ENCODE results near the gene KNL1. TPM values are rescaled to one million over a fixed set of nuclear protein-coding genes. Genes with fewer than 3 reads are reported as not detected.

Gene KNL1
- total and polyA plus RNA-seq, 7 donors = under 0.01 to 5.9 (median 0.57) TPM; not detected in 1

- no peak overlapping the region for H3K27ac ChIP-seq
- no peaks in the 10 kb centered on the region for H3K9me3 ChIP-seq
- peaks cover 0 to 29% (median 6%) of the 10 kb centered on the region in 3 donors for H3K27me3 ChIP-seq
- WGBS, 2 donors = 59 to 72% methylated on average over 3 of the region's 3 CpGs
- no peak for DNase-seq
- no peak overlapping the region for H3K4me3 ChIP-seq
- H3K36me3 ChIP-seq = no peaks in the 10 kb centered on the region
- TF ChIP-seq POLR2A (IDR thresholded peaks at IDR 0.05) = no peak
- no peak for TF ChIP-seq EP300 (IDR thresholded peaks at IDR 0.05)
- no peak for TF ChIP-seq POLR2AphosphoS5 (IDR thresholded peaks at IDR 0.05)
- no peak for TF ChIP-seq CTCF (IDR thresholded peaks at IDR 0.05)
- H3K4me1 ChIP-seq = peaks cover 0 to 12% (median 9%) of the 10 kb centered on the region in 4 donors
- intact Hi-C loops (cut with DNase I) = no loop called here
Observed at GRCh38 chr15:40598126-40598525, 4.1 kb downstream of the KNL1 start.

GRCh38 chr15:40598672-40599071 is 4.6 kb downstream of the KNL1 start:
- Histone ChIP-seq H3K4me3 (no peak overlapping the region), H3K4me1 (peaks cover 0 to 12% (median 9%) of the 10 kb centered on the region in 4 donors), H3K36me3 (no peaks in the 10 kb centered on the region), H3K27me3 (peaks cover 0 to 29% (median 6%) of the 10 kb centered on the region in 3 donors), H3K27ac (no peak overlapping the region), H3K9me3 (no peaks in the 10 kb centered on the region)
- no peak for TF ChIP-seq POLR2A (IDR thresholded peaks at IDR 0.05)
- no peak for TF ChIP-seq CTCF (IDR thresholded peaks at IDR 0.05)
- no peak for TF ChIP-seq EP300 (IDR thresholded peaks at IDR 0.05)
- TF ChIP-seq POLR2AphosphoS5 (IDR thresholded peaks at IDR 0.05) = no peak
- WGBS, 2 donors = 69 to 95% methylated on average over 4 of the region's 4 CpGs
- intact Hi-C loops (cut with DNase I) = no loop called here
- DNase-seq = no peak

- DNase-seq = no peak
- Histone ChIP-seq H3K4me3 (no peak overlapping the region), H3K4me1 (no peaks in the 10 kb centered on the region), H3K27ac (no peak overlapping the region), H3K36me3 (no peaks in the 10 kb centered on the region), H3K9me3 (no peaks in the 10 kb centered on the region), H3K27me3 (peaks cover 0 to 15% (median 3%) of the 10 kb centered on the region in 3 donors)
- 95% methylated on average over 12 of the region's 12 CpGs for WGBS, 2 donors
- TF ChIP-seq POLR2A (IDR thresholded peaks at IDR 0.05) (no peak), POLR2AphosphoS5 (IDR thresholded peaks at IDR 0.05) (no peak), CTCF (IDR thresholded peaks at IDR 0.05) (no peak), EP300 (IDR thresholded peaks at IDR 0.05) (no peak)
- intact Hi-C loops (cut with DNase I) = no loop called here
Observed at GRCh38 chr15:40600956-40601355, 6.9 kb downstream of the KNL1 start.

GRCh38 chr15:40603935-40604334 is 9.9 kb downstream of the KNL1 start:
- TF ChIP-seq POLR2AphosphoS5 (IDR thresholded peaks at IDR 0.05) (no peak), EP300 (IDR thresholded peaks at IDR 0.05) (no peak), CTCF (IDR thresholded peaks at IDR 0.05) (no peak), POLR2A (IDR thresholded peaks at IDR 0.05) (no peak)
- intact Hi-C loops (cut with DNase I) = no loop called here
- no peaks in the 10 kb centered on the region for H3K4me1 ChIP-seq
- DNase-seq = no peak
- no peak overlapping the region for H3K4me3 ChIP-seq
- H3K9me3 ChIP-seq = no peaks in the 10 kb centered on the region
- no peaks in the 10 kb centered on the region for H3K27me3 ChIP-seq
- H3K27ac ChIP-seq = no peak overlapping the region
- no peaks in the 10 kb centered on the region for H3K36me3 ChIP-seq

- DNase-seq = no peak
- Histone ChIP-seq H3K27ac (no peak overlapping the region), H3K4me1 (no peaks in the 10 kb centered on the region), H3K9me3 (no peaks in the 10 kb centered on the region), H3K36me3 (no peaks in the 10 kb centered on the region), H3K27me3 (no peaks in the 10 kb centered on the region), H3K4me3 (no peak overlapping the region)
- TF ChIP-seq CTCF (IDR thresholded peaks at IDR 0.05) = no peak
- no peak for TF ChIP-seq EP300 (IDR thresholded peaks at IDR 0.05)
- WGBS, 2 donors = 73 to 88% methylated on average over 5 of the region's 5 CpGs
- intact Hi-C loops (cut with DNase I) = no loop called here
Observed at GRCh38 chr15:40613080-40613479, 19.0 kb downstream of the KNL1 start.
